SH-SY5Y (cell line): ENCODE data around the gene MICAL3.

ENCODE experiments used
- GATA2 ChIP-seq: IDR thresholded peaks from 2 replicates; pipeline ENCODE4 v1.6.1; 2011; ENCODE audit warnings: mild to moderate bottlenecking, low read depth, low read length
- GATA3 ChIP-seq: IDR thresholded peaks from 2 replicates; pipeline ENCODE4 v1.6.1; 2011; ENCODE audit warnings: low read depth, mild to moderate bottlenecking, low read length, moderate library complexity

DNA sequence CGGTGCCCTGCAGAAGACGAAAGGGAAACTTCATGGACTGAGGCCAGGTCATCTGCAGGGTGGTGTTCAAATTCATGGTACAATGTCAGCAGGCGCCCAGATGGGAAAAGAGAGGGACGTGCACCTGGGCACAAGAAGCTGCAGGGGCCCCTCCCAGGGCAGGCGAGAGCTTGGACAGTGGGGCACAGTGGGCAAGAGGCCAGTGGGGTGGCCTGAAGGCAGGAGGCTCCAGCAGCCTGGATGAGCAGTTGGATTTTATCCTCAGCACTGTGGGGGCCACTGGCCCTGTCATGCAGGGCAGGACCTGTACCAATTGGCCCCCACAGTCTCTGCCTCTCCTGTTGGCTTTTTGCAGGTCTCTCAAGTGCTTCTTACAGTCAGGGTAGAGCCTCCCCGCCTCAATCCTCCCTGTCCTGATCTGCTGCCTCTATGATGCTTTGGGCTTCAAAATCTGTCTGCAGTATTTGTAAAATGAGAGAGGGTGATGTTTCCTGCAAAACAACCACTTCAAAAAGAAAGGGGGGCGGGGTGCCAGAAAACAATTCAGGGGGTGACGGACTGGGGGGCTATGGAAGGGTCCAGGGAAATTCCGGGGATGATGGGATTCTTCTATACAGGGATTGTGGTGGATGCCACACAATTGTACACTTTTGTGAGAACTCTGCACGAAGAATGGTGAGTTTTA is 248.4 kb downstream of the MICAL3 start:
- no peak for TF ChIP-seq GATA2
- no peak for TF ChIP-seq GATA3
